Measurements from ENCODE around the gene TKTL1. TPM values are rescaled to one million over a fixed set of nuclear protein-coding genes. Genes with fewer than 3 reads are reported as not detected.
"Not testable (repeated sequence)": the region's sequence is repeated elsewhere in the genome, so short reads cannot be mapped to it uniquely, and the experiment has no call there.

The TKTL1 gene
- total RNA-seq, result under 1 TPM in 1 of 2 experiments, not detected in 1; 0.23 TPM

GRCh38 chrX:154295664-154296310, at the start of gene TKTL1:
Gene TKTL1 (plus strand): TSS chrX:154295795. CDS start chrX:154295860, 65 bp downstream.
- DNase-seq (no peak), ATAC-seq (no peak)
- Mint-ChIP-seq H3K4me3 (no peak within 1 kb of the TSS), H3K4me1 (no peaks in the 10 kb centered on the region), H3K36me3 (ENCODE audit: low read depth) (no peaks in the 10 kb centered on the region), H3K27me3 (no peaks in the 10 kb centered on the region), H3K27ac (no peak within 1 kb of the TSS), H3K9me3 (ENCODE audit: low read depth) (no peaks in the 10 kb centered on the region)
- ChIA-PET CTCF (no interaction called here), POLR2A (no interaction called here)
- intact Hi-C loops (cut with DNase I, micrococcal nuclease), result no loop called here

GRCh38 chrX:154247377-154248045, 48.1 kb upstream of the TKTL1 start:
- POLR2A ChIA-PET; CTCF ChIA-PET; H3K4me1 Mint-ChIP-seq; H3K27ac Mint-ChIP-seq; H3K36me3 Mint-ChIP-seq (ENCODE audit: low read depth); H3K9me3 Mint-ChIP-seq (ENCODE audit: low read depth); intact Hi-C loops (cut with DNase I, micrococcal nuclease); H3K27me3 Mint-ChIP-seq; DNase-seq; H3K4me3 Mint-ChIP-seq: not testable (repeated sequence)
- ATAC-seq, result peak; percentile 98

- H3K36me3 Mint-ChIP-seq (ENCODE audit: low read depth); POLR2A ChIA-PET; H3K4me3 Mint-ChIP-seq; H3K9me3 Mint-ChIP-seq (ENCODE audit: low read depth); CTCF ChIA-PET; H3K27me3 Mint-ChIP-seq; H3K27ac Mint-ChIP-seq; DNase-seq; intact Hi-C loops (cut with DNase I, micrococcal nuclease); H3K4me1 Mint-ChIP-seq: not testable (repeated sequence)
- ATAC-seq, result peak; percentile 8
Observed at GRCh38 chrX:154248076-154248475, 47.5 kb upstream of the TKTL1 start.

- ATAC-seq; intact Hi-C loops (cut with DNase I, micrococcal nuclease); H3K4me3 Mint-ChIP-seq: not testable (repeated sequence)
Observed at GRCh38 chrX:154257282-154257681, 38.3 kb upstream of the TKTL1 start, which contains the start of gene OPN1MW3. Gene OPN1MW3 (plus strand): TSS chrX:154257582. CDS start chrX:154257620, 38 bp downstream.

DNA sequence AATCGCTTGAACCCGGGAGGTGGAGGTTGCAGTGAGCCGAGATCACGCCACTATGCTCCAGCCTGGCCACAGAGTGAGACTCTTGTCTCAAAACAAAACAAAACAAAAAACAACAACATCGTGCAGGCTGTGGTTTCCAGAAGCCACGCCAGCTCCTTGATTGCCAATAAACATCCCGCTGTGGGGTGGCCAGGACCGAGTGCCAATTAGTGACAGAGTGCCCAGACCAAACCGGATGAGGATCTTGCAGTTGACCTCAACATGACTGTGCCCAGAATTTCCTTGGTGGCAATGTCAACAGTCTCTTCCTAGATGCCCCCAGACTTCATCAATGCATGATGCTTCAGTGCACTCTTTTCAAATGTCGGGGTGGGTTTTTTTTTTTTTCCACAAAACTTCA, 36.9 kb upstream of the TKTL1 start:
- H3K36me3 Mint-ChIP-seq (ENCODE audit: low read depth); CTCF ChIA-PET; H3K27ac Mint-ChIP-seq; H3K4me1 Mint-ChIP-seq; H3K27me3 Mint-ChIP-seq; POLR2A ChIA-PET; intact Hi-C loops (cut with DNase I, micrococcal nuclease); ATAC-seq; DNase-seq; H3K4me3 Mint-ChIP-seq; H3K9me3 Mint-ChIP-seq (ENCODE audit: low read depth): not testable (repeated sequence)

More at GRCh38 chrX:154257282-154257681, 38.3 kb upstream of the TKTL1 start, which contains the start of gene OPN1MW3:
- POLR2A ChIA-PET; H3K27ac Mint-ChIP-seq; H3K36me3 Mint-ChIP-seq (ENCODE audit: low read depth); H3K9me3 Mint-ChIP-seq (ENCODE audit: low read depth); H3K27me3 Mint-ChIP-seq; CTCF ChIA-PET; DNase-seq; H3K4me1 Mint-ChIP-seq: not testable (repeated sequence)

DNA sequence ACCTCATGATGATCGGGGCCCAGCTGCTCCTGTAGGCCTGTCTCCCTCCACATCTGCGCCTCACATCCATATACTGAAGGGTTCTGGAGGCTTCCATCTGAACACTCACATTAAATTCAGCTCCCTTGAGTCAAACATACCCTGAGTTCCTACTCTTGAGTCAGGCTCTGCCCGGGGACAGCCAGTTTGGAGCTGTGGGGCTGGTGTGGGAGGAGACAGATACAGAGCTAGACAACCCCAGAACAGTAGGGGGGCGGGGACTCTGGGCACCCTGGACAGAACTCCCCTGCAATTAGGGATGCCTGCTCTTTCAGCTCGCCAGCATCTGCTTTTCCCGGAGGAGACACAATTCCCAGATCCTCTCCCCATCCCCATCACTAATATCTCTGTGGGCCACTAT, 32.5 kb upstream of the TKTL1 start:
- ATAC-seq; H3K9me3 Mint-ChIP-seq (ENCODE audit: low read depth); POLR2A ChIA-PET; CTCF ChIA-PET; H3K36me3 Mint-ChIP-seq (ENCODE audit: low read depth); H3K4me3 Mint-ChIP-seq; intact Hi-C loops (cut with DNase I, micrococcal nuclease); H3K4me1 Mint-ChIP-seq; H3K27me3 Mint-ChIP-seq; H3K27ac Mint-ChIP-seq; DNase-seq: not testable (repeated sequence)

DNA sequence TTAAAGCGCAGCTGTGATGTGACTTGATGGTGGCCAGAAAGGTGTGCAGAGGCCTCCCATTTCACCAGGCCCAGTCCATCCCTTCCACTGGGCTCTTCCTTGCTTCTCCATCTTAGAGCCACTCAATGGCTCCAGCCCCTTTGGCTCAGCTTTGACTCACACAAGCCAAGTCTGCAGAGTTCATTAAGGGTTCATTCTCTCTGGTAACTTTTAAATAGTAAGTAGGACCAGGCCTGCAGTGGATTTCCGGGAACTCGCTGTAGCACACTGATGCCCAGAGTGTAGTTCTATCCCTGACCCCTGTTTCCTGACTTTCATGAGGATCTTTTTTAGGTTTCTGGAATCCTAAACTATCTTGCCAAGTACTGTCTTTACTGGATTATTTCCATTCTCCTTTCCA, 26.4 kb upstream of the TKTL1 start:
- H3K4me3 Mint-ChIP-seq; ATAC-seq; H3K9me3 Mint-ChIP-seq (ENCODE audit: low read depth); POLR2A ChIA-PET; intact Hi-C loops (cut with DNase I, micrococcal nuclease); DNase-seq; H3K4me1 Mint-ChIP-seq; H3K27ac Mint-ChIP-seq; H3K27me3 Mint-ChIP-seq; CTCF ChIA-PET; H3K36me3 Mint-ChIP-seq (ENCODE audit: low read depth): not testable (repeated sequence)

GRCh38 chrX:154284489-154285338, 10.9 kb upstream of the TKTL1 start:
- intact Hi-C loops (cut with DNase I, micrococcal nuclease); POLR2A ChIA-PET; DNase-seq; CTCF ChIA-PET; H3K4me1 Mint-ChIP-seq; H3K36me3 Mint-ChIP-seq (ENCODE audit: low read depth); H3K27ac Mint-ChIP-seq; H3K9me3 Mint-ChIP-seq (ENCODE audit: low read depth); H3K4me3 Mint-ChIP-seq; H3K27me3 Mint-ChIP-seq: not testable (repeated sequence)
- peak; percentile 98 for ATAC-seq

- DNase-seq; intact Hi-C loops (cut with DNase I, micrococcal nuclease); H3K27ac Mint-ChIP-seq; H3K27me3 Mint-ChIP-seq; CTCF ChIA-PET; POLR2A ChIA-PET; H3K4me3 Mint-ChIP-seq; ATAC-seq; H3K9me3 Mint-ChIP-seq (ENCODE audit: low read depth); H3K4me1 Mint-ChIP-seq; H3K36me3 Mint-ChIP-seq (ENCODE audit: low read depth): not testable (repeated sequence)
Observed at GRCh38 chrX:154286406-154286805, 9.2 kb upstream of the TKTL1 start.

DNA sequence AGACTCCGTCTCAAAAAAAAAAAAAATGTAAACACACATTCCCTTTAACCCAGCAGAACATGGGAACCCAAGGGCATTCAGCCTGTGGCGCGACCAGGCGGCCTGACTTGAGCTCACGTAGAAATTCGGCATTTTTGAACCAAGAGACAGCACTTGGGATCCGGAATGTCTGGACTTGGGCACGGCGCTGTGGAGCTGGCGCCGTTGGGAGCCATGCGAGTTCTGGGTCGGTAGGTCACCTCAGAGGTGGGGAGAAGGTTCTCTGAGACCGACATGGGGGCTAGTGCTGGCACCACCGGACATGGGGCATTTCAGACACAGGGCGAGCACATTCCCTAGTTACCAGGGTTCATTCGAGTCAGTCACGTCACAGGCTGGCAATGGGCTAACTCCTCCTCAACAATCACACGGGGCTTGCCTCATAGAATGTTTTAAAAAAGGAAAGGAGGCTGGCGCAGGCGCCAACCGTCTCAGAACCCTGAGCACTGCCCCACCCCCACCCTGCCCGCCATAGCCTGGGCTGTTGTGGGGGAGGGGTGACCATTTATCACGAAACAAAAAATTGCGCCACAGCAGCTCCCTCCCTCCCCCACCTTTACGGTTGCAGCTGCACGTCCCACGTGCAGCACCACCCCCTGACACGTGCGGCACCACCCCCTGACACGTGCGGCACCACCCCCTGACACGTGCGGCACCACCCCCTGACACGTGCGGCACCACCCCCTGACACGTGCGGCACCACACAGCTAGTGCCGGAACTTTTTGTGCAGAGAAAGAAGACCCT, 612 bp upstream of the TKTL1 start, which contains the start of gene TEX28:
Gene TEX28 (minus strand): TSS at position 334 of the 784 bp plus-strand sequence. CDS start 3,007 bp downstream, outside the sequence.
- H3K4me1 Mint-ChIP-seq, result no peaks in the 10 kb centered on the region
- ATAC-seq, result no peak
- H3K36me3 Mint-ChIP-seq (ENCODE audit: low read depth), result no peaks in the 10 kb centered on the region
- H3K9me3 Mint-ChIP-seq (ENCODE audit: low read depth), result no peaks in the 10 kb centered on the region
- H3K27me3 Mint-ChIP-seq, result no peaks in the 10 kb centered on the region
- intact Hi-C loops (cut with DNase I, micrococcal nuclease), result no loop called here
- no peak within 1 kb of the TSS for H3K4me3 Mint-ChIP-seq
- ChIA-PET CTCF (no interaction called here), POLR2A (no interaction called here)
- H3K27ac Mint-ChIP-seq, result no peak within 1 kb of the TSS
- DNase-seq, result no peak

GRCh38 chrX:154296731-154297130, 1.1 kb downstream of the TKTL1 start:
- no peaks in the 10 kb centered on the region for H3K27me3 Mint-ChIP-seq
- intact Hi-C loops (cut with DNase I, micrococcal nuclease), result no loop called here
- H3K4me1 Mint-ChIP-seq, result no peaks in the 10 kb centered on the region
- H3K36me3 Mint-ChIP-seq (ENCODE audit: low read depth), result no peaks in the 10 kb centered on the region
- ATAC-seq (no peak), DNase-seq (no peak)
- H3K9me3 Mint-ChIP-seq (ENCODE audit: low read depth), result no peaks in the 10 kb centered on the region
- ChIA-PET CTCF (no interaction called here), POLR2A (no interaction called here)
- no peak overlapping the region for H3K27ac Mint-ChIP-seq
- no peak overlapping the region for H3K4me3 Mint-ChIP-seq
